ENCODE data around the gene CLEC9A.

Gene CLEC9A

DNA sequence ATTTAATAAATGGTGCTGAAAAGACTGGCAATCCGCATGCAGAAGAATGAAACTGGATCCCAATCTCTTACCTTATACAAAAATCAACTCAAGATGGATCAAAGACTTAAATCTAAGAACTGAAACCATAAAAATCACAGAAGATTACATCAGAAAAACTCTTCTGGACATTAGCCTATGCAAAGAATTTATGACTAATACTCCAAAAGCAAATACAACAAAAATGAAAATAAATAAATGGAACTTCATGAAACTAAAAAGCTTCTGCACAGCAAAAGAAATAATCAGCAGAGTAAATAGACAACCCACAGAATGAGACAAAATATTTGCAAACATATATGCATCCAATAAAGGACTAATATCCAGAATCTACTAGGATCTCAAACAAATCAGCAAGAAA is 82.6 kb downstream of the CLEC9A start:
- no peak for DNase-seq

DNA sequence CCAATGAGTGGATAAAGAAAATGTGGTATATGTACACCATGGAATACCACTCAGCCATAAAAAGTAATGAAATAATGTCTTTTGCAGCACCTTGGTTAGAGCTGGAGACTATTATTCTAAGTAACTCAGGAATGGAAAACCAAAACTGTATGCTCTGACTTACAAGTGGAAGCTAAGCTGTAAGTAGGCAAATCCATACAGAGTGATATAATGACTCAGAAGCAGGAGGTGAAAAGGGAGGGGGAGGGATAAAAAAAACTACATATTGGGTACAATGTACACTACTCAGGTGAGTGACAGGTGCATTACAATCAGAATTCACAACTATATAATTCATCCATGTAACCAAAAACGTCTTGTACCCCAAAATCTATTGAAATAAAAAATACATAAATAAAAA is 83.4 kb downstream of the CLEC9A start:
- no peak for DNase-seq

DNA sequence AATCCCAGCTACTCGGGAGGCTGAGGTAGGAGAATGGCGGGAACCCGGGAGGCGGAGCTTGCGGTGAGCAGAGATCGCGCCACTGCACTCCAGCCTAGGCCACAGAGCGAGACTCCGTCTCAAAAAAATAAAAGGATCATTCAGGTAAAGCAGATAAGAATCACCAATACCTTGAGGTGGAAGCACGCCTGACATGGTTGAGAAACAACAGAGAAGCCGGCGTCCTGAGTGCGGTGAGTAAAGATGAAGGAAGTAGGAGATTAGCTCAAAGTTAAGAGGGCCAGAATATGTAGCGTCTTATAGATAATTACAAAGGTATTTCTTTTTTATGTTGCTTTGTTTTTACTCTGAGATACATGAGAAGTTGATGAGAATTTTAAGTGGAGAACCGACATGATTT is 84.8 kb downstream of the CLEC9A start:
- DNase-seq, result no peak
